DMS 273 treated with DMSO at 0.1 percent for 48 hours (cell line): ENCODE measurements around the gene DTNB.

ENCODE experiments used
- DNase-seq: peaks from one replicate; lab custom pipeline; 2025; lab: John Stamatoyannopoulos, UW

Gene DTNB

GRCh38 chr2:25387876-25388449 is 285.4 kb downstream of the DTNB start:
- no peak for DNase-seq

GRCh38 chr2:25386971-25387875 is 286.2 kb downstream of the DTNB start:
- no peak for DNase-seq

- no peak for DNase-seq
Observed at GRCh38 chr2:25385910-25386309, 287.5 kb downstream of the DTNB start.

- no peak for DNase-seq
Observed at GRCh38 chr2:25383806-25384205, 289.6 kb downstream of the DTNB start.

GRCh38 chr2:25381502-25381901 is 291.9 kb downstream of the DTNB start:
- no peak for DNase-seq

GRCh38 chr2:25380586-25381375 is 292.6 kb downstream of the DTNB start:
- no peak for DNase-seq

- DNase-seq, result no peak
Observed at GRCh38 chr2:25380023-25380422, 293.4 kb downstream of the DTNB start.

- DNase-seq, result no peak
Observed at GRCh38 chr2:25379535-25379934, 293.8 kb downstream of the DTNB start.

- DNase-seq, result no peak
Observed at GRCh38 chr2:25378731-25379490, 294.5 kb downstream of the DTNB start.

- no peak for DNase-seq
Observed at GRCh38 chr2:25377822-25378421, 295.5 kb downstream of the DTNB start.

GRCh38 chr2:25376750-25377621 is 296.4 kb downstream of the DTNB start:
- peak; percentile 53 for DNase-seq

GRCh38 chr2:25375989-25376545 is 297.3 kb downstream of the DTNB start:
- no peak for DNase-seq

- no peak for DNase-seq
Observed at GRCh38 chr2:25375371-25375988, 297.9 kb downstream of the DTNB start.

- DNase-seq, result no peak
Observed at GRCh38 chr2:25374827-25375226, 298.6 kb downstream of the DTNB start.

- no peak for DNase-seq
Observed at GRCh38 chr2:25374411-25374810, 299.0 kb downstream of the DTNB start.

GRCh38 chr2:25373269-25373981 is 300.0 kb downstream of the DTNB start:
- DNase-seq, result no peak

GRCh38 chr2:25372405-25373268 is 300.7 kb downstream of the DTNB start:
- no peak for DNase-seq
